Suppressor macrophage treated with lipopolysaccharide for 4 hours (primary cell): ENCODE data around the gene WDFY1.
"Not testable (repeated sequence)": the region's sequence is repeated elsewhere in the genome, so short reads cannot be mapped to it uniquely, and the experiment has no call there.

Experiments used
- DNase-seq: peaks from one replicate; pipeline ENCODE4 v3.0.0-alpha.2; 2020

WDFY1 gene

GRCh38 chr2:223889229-223889628 lies 55.9 kb downstream of the WDFY1 start:
- peak; percentile 86 for DNase-seq

DNA sequence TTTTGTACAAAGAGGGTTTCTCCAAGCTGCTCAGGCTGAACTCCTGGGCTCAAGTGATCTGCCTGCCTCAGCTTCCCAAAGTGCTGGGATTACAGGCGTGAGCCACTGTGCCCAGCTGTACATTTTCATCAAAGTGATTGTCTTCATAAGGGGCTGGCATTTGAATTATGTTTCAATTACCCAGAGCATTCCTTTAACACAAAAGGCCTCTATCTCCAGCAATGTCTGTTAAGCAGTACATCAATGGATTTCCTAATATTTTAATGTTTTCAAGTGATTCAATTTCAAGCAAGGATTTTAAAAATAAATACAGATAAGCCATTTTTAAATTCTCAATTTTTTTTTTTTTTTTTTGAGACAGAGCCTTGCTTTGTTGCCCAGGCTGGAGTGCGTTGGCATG lies 56.9 kb downstream of the WDFY1 start:
- DNase-seq = no peak

- DNase-seq = peak; percentile 46
Observed at GRCh38 chr2:223887127-223887526, 58.0 kb downstream of the WDFY1 start.

- DNase-seq = no peak
Observed at GRCh38 chr2:223886726-223887125, 58.4 kb downstream of the WDFY1 start.

GRCh38 chr2:223884399-223884798 lies 60.7 kb downstream of the WDFY1 start:
- DNase-seq = peak; percentile 44

DNA sequence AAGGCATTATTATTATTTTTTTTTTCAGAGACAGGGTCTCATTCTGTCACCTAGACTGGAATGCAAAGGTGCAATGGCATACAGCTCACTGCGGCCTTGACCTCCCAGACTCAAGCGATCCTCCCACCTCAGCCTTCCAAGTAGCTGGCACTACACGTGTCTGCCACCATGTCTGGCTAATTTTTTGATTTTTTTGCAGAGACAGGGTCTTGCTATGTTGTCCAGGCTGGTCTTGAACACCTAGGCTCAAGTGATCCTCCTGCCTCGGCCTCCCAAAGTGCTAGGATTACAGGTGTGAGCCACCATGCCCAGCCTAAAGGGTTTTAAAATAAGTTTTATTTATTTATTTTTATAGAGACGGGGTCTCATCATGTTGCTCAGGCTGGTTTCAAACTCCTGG lies 62.4 kb downstream of the WDFY1 start:
- DNase-seq = no peak

- no peak for DNase-seq
Observed at GRCh38 chr2:223880796-223881195, 64.3 kb downstream of the WDFY1 start.

DNA sequence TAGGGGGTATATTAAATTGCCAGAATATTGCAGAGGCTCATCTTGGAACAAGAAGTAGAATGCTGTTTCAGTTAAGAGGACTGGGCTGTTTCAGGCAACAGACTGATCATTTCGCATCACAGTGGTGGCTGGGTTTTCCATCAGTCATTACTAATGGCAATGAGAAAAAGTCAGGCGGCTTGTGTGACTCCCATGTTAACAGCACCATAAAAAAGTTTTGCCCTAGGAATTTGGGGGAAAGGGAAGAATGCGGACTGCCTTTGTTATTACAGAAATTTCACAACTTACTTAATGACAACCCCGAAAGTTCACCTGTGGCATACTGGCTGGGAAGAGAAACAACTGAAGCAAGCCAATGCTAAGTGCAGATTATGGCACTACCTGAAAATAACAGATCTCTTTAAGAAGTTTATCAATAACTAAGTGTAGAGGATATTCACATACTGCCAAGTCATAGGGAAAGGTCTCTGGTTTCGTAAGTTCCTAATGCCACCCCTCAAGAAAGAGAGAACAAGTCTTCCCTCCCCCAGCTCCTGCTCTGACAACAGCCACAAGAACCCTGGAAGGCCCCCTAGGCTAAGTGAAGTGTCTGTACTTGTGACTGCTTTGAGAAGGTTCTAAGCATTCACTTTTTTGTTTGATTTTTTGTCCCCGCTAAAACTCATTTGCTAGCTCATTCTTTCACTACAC lies 67.3 kb downstream of the WDFY1 start:
- peak; percentile 36 for DNase-seq

DNA sequence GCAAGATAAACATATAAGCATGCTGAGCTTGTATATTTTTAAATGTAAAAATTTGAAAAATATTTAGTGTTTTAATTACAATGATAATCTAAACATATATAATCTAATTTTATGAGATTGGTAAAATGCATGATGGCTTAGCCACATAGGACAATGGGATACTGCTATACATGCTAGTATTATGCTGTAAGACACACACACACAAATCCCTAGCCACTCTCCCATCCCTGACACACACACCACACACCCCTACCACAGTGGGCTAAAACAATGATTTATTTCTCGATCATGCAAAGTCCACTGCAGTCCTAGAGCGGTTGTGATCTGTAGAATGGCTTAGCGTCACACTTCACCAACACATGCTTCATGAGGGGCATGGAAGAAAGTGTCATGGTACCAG lies 71.5 kb downstream of the WDFY1 start:
- DNase-seq = no peak

DNA sequence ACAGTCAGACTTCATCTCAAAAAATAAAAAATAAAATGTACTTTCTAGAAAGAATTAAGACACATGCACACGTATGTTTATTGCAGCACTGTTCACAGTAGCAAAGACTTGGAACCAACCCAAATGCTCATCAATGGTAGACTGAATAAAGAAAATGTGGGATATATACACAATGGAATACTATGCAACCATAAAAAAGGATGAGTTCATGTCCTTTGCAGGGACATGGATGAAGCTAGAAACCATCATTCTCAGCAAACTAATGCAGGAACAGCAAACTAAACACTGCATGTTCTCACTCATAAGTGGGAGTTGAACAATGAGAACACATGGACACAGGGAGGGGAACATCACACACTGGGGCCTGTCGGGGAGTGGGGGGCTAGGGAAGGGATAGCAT lies 72.4 kb downstream of the WDFY1 start:
- not testable (repeated sequence) for DNase-seq

- DNase-seq = not testable (repeated sequence)
Observed at GRCh38 chr2:223871661-223872060, 73.5 kb downstream of the WDFY1 start.

DNA sequence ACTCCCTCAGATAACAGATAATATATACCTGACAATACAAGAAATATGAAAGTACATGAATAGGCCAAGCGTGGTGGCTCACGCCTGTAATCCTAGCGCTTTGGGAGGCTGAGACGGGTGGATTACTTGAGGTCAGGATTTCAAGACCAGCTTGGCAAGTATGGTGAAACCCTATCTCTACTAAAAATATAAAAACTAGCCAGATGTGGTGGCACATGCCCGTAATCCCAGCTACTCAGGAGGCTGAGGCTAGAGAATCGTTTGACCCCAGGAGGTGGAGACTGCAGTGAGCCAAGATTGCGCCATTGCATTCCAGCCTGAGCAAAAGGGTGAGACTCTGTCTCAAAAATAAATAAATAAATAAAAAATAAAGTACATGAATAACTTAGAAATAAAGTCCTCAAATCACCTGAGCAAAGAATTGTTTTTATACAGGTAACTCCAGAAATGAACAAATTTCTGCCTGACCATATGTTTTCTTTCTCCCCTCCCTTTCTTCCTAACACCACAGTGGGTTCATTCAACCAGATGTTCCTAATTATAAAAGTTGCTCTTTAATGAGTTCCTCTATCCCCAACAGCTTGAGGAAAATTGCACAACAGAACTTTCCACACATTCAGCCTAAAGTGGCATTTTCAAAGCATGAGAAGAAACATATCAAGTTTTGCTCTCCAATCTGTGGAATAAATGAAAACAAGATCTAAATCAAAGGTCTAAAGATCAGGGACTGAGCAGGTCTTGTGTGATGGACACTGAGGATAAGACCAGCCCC lies 74.1 kb downstream of the WDFY1 start:
- peak; percentile 45 for DNase-seq

GRCh38 chr2:223868005-223868404 lies 77.1 kb downstream of the WDFY1 start:
- DNase-seq = no peak

- DNase-seq = no peak
Observed at GRCh38 chr2:223865907-223866508, 79.1 kb downstream of the WDFY1 start.

- no peak for DNase-seq
Observed at GRCh38 chr2:223865124-223865523, 80.0 kb downstream of the WDFY1 start.

DNA sequence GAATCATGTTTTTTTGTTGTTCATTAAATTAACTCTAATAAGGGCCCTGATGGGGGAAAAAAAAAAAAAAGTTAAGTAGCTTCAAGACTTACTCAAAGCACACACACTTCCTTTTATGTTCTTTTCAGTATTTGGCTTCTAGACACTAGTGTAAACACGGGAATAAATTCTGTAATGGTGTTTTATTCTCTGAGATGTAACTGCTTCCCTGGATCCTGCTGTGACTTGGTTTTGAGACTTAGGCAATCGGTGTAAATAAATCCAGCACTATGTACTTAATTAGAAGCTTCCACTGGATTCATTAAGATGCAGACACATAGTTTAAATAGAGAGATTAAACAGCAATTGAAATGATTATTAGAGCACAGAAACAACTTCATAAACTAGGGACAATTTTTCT lies 81.6 kb downstream of the WDFY1 start:
- DNase-seq = no peak

DNA sequence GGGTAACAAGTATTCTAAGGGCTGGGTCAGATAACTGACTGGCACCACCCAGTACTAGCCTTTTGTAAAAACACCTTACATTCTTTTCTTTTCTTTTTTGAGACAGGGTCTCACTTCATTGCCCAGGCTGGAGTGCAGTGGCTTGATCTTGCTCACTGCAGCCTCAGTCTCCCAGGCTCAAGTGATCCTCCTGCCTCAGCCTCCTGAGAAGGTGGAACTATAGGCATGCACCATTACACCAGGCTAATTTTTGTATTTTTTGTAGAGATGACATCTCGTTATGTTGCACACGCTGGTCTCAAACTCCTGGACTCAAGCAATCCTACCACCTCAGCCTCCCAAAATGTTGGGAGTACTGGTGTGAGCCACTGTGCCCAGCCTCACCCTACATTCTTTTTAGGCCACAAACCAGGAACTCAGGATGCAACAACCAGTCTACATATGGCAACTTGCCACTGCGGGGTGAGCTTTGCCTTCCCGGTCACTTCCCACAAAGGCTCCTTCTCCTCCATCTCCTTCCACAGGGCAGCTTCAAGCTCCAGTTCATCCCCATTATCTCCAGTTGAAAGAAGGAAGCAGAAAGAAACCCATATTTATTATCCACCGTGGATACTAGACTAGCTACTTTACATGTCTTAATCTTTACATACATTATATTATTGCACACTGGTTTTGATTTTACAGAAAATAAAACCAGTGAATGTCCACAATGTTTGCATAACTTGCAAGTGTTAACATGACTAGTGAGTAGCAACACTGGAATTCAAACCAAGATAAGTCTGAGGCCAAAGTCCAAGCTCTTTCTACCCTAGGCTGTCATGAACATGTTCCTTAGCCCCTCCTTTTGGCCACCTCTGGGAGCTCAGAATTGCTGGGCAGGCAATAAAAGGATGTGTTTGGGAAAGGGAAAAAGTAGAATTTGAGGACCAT lies 84.1 kb downstream of the WDFY1 start:
- DNase-seq = no peak

DNA sequence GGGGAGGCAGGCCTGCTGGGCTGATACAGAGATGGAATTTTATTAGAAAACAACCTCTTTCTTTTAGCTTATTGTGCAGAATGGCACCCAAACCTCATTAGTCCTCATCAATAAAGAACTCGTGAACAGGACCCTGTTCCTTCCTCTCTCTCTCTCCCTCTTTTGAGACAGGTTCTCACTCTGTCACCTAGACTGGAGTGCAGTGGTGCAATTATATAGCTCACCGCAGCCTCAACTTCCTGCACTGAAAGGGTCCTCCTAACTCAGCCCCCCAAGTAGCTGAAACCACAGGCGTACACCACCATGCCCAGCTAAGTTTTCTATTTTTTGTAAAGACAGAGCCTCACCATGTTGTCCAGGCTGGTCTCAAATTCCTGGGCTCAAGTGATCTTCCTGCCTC lies 86.1 kb downstream of the WDFY1 start:
- no peak for DNase-seq

GRCh38 chr2:223856584-223856983 lies 88.6 kb downstream of the WDFY1 start:
- no peak for DNase-seq

DNA sequence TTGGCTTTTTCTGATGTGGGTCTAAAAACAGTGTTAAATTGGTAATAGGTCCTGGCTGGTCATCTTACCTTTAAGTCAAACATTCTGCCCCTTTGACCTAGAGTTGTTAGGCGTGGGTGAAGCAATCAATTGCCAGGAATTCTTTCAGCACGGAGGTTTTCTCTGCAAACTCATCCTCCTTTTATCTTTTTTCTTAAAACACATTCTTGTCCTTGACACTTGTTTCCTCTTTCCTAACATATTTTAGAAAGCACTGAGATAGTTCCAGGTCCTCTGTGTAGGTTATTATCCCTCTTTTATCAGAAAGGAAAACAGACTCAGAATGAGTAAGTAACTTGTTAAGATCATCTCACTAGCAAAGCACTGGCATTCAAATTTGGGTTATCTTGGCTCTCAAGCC lies 89.1 kb downstream of the WDFY1 start:
- DNase-seq = no peak

- no peak for DNase-seq
Observed at GRCh38 chr2:223855426-223855825, 89.7 kb downstream of the WDFY1 start.

GRCh38 chr2:223854741-223855140 lies 90.4 kb downstream of the WDFY1 start:
- no peak for DNase-seq

DNA sequence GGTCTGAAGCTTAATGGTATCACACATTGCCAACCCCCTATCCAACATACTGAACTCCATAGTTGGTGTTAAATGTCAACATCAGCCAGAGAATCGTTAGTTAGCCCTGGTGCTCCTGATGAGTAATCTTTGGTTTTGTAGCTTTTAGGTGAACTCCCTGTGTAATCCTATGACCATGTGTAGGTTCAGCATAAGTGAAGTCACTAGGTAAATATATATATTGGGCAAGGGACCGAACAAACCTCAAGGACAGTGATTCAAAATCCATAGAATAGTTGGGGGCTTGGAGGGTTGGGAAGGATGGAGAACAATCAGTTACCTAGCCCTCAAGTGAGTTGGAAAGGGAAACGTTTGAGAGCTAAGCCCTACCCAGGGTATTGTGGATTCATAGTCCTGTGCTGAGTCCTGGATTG lies 91.7 kb downstream of the WDFY1 start:
- no peak for DNase-seq
